SK-N-MC (cell line): Measurements from ENCODE around the gene SEPTIN5.

Experiments used
- DNase-seq: peaks from one replicate; pipeline ENCODE4 v3.0.0-alpha.2; 2011; ENCODE audit warnings: low read depth, low spot score
- H3K27ac ChIP-seq: fragments of 200-600 bp; sonication (generic); 2 replicates; pipeline ENCODE4 v1.5.1; 2016; ENCODE audit warnings: mixed run types
- H3K36me3 ChIP-seq: fragments of 200-600 bp; sonication (generic); 2 replicates; pipeline ENCODE4 v1.6.1; 2017; ENCODE audit warnings: antibody characterized with exemption, low read length, mixed read lengths; ENCODE audit not compliant: insufficient read depth
- H3K4me3 ChIP-seq: fragments of 200-600 bp; sonication (generic); 2 replicates; pipeline ENCODE4 v1.5.1; 2016
- H3K9ac ChIP-seq: fragments of 200-600 bp; sonication (generic); 2 replicates; pipeline ENCODE4 v1.8.0; 2017; ENCODE audit warnings: mixed run types, mixed read lengths; ENCODE audit not compliant: insufficient read length
- H3K9me3 ChIP-seq: fragments of 200-600 bp; sonication (generic); 2 replicates; pipeline ENCODE4 v1.6.1; 2017; ENCODE audit warnings: low read depth, mild to moderate bottlenecking, antibody characterized with exemption, low read length, moderate library complexity, mixed read lengths
- EZH2 ChIP-seq: fragments of 200-600 bp; sonication (generic); IDR thresholded peaks from one replicate; pipeline ENCODE4 v1.6.1; 2017; ENCODE audit warnings: antibody characterized with exemption
- FOXP2 ChIP-seq: optimal IDR thresholded peaks from 2 replicates; pipeline ENCODE3; 2011; ENCODE audit warnings: mild to moderate bottlenecking, moderate library complexity; ENCODE audit not compliant: insufficient read depth; ENCODE audit errors: extremely low read length, control extremely low read depth
- POLR2AphosphoS5 ChIP-seq: IDR thresholded peaks from 2 replicates; pipeline ENCODE4 v1.6.1; 2012; ENCODE audit warnings: mild to moderate bottlenecking, low read depth, low read length, borderline replicate concordance

Gene SEPTIN5

GRCh38 chr22:19688301-19689290 lies 25.7 kb upstream of the SEPTIN5 start:
- DNase-seq, result no peak
- Histone ChIP-seq H3K9ac (no peak overlapping the region), H3K9me3 (no peaks in the 10 kb centered on the region), H3K27ac (no peak overlapping the region), H3K4me3 (no peak overlapping the region), H3K36me3 (no peaks in the 10 kb centered on the region)
- TF ChIP-seq FOXP2 (no peak), POLR2AphosphoS5 (no peak), EZH2 (no peak)

- TF ChIP-seq FOXP2 (no peak), EZH2 (no peak), POLR2AphosphoS5 (no peak)
- no peak overlapping the region for H3K27ac ChIP-seq
- H3K36me3 ChIP-seq, result no peaks in the 10 kb centered on the region
- no peaks in the 10 kb centered on the region for H3K9me3 ChIP-seq
- DNase-seq, result no peak
- H3K4me3 ChIP-seq, result no peak overlapping the region
- no peak overlapping the region for H3K9ac ChIP-seq
Measured at GRCh38 chr22:19689408-19689807, 24.9 kb upstream of the SEPTIN5 start.

- Histone ChIP-seq H3K9ac (no peak overlapping the region), H3K9me3 (no peaks in the 10 kb centered on the region), H3K27ac (no peak overlapping the region), H3K36me3 (no peaks in the 10 kb centered on the region), H3K4me3 (no peak overlapping the region)
- DNase-seq, result no peak
- TF ChIP-seq EZH2 (no peak), FOXP2 (no peak), POLR2AphosphoS5 (no peak)
Measured at GRCh38 chr22:19691007-19691720, 23.1 kb upstream of the SEPTIN5 start.

- Histone ChIP-seq H3K4me3 (no peak overlapping the region), H3K9me3 (no peaks in the 10 kb centered on the region), H3K27ac (no peak overlapping the region), H3K36me3 (no peaks in the 10 kb centered on the region), H3K9ac (no peak overlapping the region)
- no peak for DNase-seq
- TF ChIP-seq POLR2AphosphoS5 (no peak), FOXP2 (no peak), EZH2 (no peak)
Measured at GRCh38 chr22:19691721-19692341, 22.5 kb upstream of the SEPTIN5 start.

- Histone ChIP-seq H3K4me3 (no peak overlapping the region), H3K36me3 (no peaks in the 10 kb centered on the region), H3K27ac (no peak overlapping the region), H3K9ac (no peak overlapping the region), H3K9me3 (no peaks in the 10 kb centered on the region)
- TF ChIP-seq POLR2AphosphoS5 (no peak), EZH2 (no peak), FOXP2 (no peak)
- DNase-seq, result no peak
Measured at GRCh38 chr22:19693581-19693980, 20.7 kb upstream of the SEPTIN5 start.

- no peaks in the 10 kb centered on the region for H3K9me3 ChIP-seq
- no peak overlapping the region for H3K9ac ChIP-seq
- no peak overlapping the region for H3K27ac ChIP-seq
- DNase-seq, result no peak
- H3K36me3 ChIP-seq, result no peaks in the 10 kb centered on the region
- TF ChIP-seq FOXP2 (no peak), POLR2AphosphoS5 (no peak), EZH2 (no peak)
- no peak overlapping the region for H3K4me3 ChIP-seq
Measured at GRCh38 chr22:19693981-19694670, 20.2 kb upstream of the SEPTIN5 start.

GRCh38 chr22:19694696-19695095 lies 19.6 kb upstream of the SEPTIN5 start:
- Histone ChIP-seq H3K4me3 (no peak overlapping the region), H3K9ac (no peak overlapping the region), H3K9me3 (no peaks in the 10 kb centered on the region), H3K36me3 (no peaks in the 10 kb centered on the region), H3K27ac (no peak overlapping the region)
- no peak for TF ChIP-seq EZH2
- TF ChIP-seq POLR2AphosphoS5, result no peak
- TF ChIP-seq FOXP2, result no peak
- DNase-seq, result no peak
